Lung (tissue), 12 donors: ENCODE measurements around the gene ZEB1. TPM values are rescaled to one million over a fixed set of nuclear protein-coding genes. Genes with fewer than 3 reads are reported as not detected.
A peak's percentile ranks its signal among the peaks of the same experiment; 100 is the strongest.

Experiments
- ATAC-seq: fragments of 200-7000 bp; cut with Tn5 transposase; one replicate; pipeline ENCODE4 v1.9.1; 2020; ENCODE audit warnings: moderate number of reproducible peaks; ENCODE audit not compliant: insufficient read depth, low FRiP score
- DNase-seq, 3 donors: peaks; one replicate each; pipeline ENCODE4 v3.0.0-alpha.2; 2013 to 2017
- H3K27ac ChIP-seq, 2 donors: one replicate each; pipeline ENCODE4 v1.5.1; 2013; ENCODE audit warnings: mild to moderate bottlenecking in 2 of 2, moderate library complexity in 2 of 2, control low read depth in 1 of 2, inconsistent platforms in 1 of 2, low read depth in 1 of 2, low read length in 1 of 2
- H3K27me3 ChIP-seq, 3 donors: one replicate each; pipeline ENCODE4 v1.5.1; 2013; ENCODE audit warnings: low read length in 2 of 3; ENCODE audit not compliant: control insufficient read depth in 3 of 3, insufficient read depth in 3 of 3
- H3K36me3 ChIP-seq, 4 donors: one replicate each; pipeline ENCODE4 v1.5.1; 2013; ENCODE audit warnings: low read length in 4 of 4, mild to moderate bottlenecking in 1 of 4, moderate library complexity in 1 of 4; ENCODE audit not compliant: control insufficient read depth in 4 of 4, insufficient read depth in 4 of 4
- H3K4me1 ChIP-seq, 5 donors: one replicate each; pipeline ENCODE4 v1.5.1; 2013; ENCODE audit warnings: low read length in 5 of 5, mild to moderate bottlenecking in 2 of 5, moderate library complexity in 1 of 5; ENCODE audit not compliant: control insufficient read depth in 5 of 5, insufficient read depth in 5 of 5
- H3K4me3 ChIP-seq: one replicate; pipeline ENCODE4 v1.5.1; 2013; ENCODE audit warnings: mild to moderate bottlenecking, control low read depth, moderate library complexity
- H3K9ac ChIP-seq, 2 donors: one replicate each; pipeline ENCODE4 v1.5.1; 2013; ENCODE audit warnings: low read length in 2 of 2, control low read depth in 1 of 2; ENCODE audit not compliant: insufficient read depth in 1 of 2
- H3K9me3 ChIP-seq, 4 donors: one replicate each; pipeline ENCODE4 v1.5.1; 2013; ENCODE audit warnings: low read length in 3 of 4, mild to moderate bottlenecking in 1 of 4, moderate library complexity in 1 of 4; ENCODE audit not compliant: control insufficient read depth in 4 of 4, insufficient read depth in 3 of 4
- CTCF ChIP-seq: IDR thresholded peaks from 2 replicates; pipeline ENCODE4 v1.5.1; 2012; ENCODE audit warnings: mild to moderate bottlenecking; ENCODE audit errors: control extremely low read depth, extremely low read depth
- WGBS, 2 donors: extraction: QIAGEN DNeasy Blood & Tissue Kit; methylation state at CpG; one replicate each; pipeline ENCODE4 v1.1.7; 2013; 5-methylcytosine and 5-hydroxymethylcytosine counted together
- polyA plus RNA-seq, 2 donors: library from polyadenylated mRNA; stranded (reverse); fragments of 200-250 nt; gene quantifications; one replicate each; pipeline ENCODE4 v1.2.1, GENCODE V29; 2013
- total RNA-seq, 2 donors: library from RNA; depleted of rRNA in 1 of 2; stranded (reverse); fragments of >200 nt in 1 of 2; gene quantifications; one replicate each; pipeline ENCODE4 v1.2.1, GENCODE V29; 2014 to 2021
- donor health status: control.
- donor health status: control.
- donor health status: Bipolar disorder and iron deficiency.
- donor health status: healthy.
- donor health status: DM: yes; HTN: yes; CAD: no.

Gene ZEB1
- total and polyA plus RNA-seq, 4 donors = 8.4 to 86.9 (median 19.5) TPM

- ATAC-seq (no peak), DNase-seq (no peak)
- Histone ChIP-seq H3K9me3 (no peaks in the 10 kb centered on the region), H3K27ac (no peak overlapping the region), H3K36me3 (no peaks in the 10 kb centered on the region), H3K27me3 (peaks cover 0 to 20% (median 0%) of the 10 kb centered on the region in 3 donors), H3K9ac (no peak overlapping the region), H3K4me1 (peaks cover 0 to 8% (median 0%) of the 10 kb centered on the region in 5 donors), H3K4me3 (no peak overlapping the region)
- no peak for TF ChIP-seq CTCF
- 92 to 97% methylated on average over 2 of the region's 2 CpGs for WGBS, 2 donors
Observed at GRCh38 chr10:31352436-31353226, 33.6 kb downstream of the ZEB1 start.

- no peak overlapping the region for H3K9ac ChIP-seq
- TF ChIP-seq CTCF = no peak
- ATAC-seq (no peak), DNase-seq (no peak)
- H3K27ac ChIP-seq = no peak overlapping the region
- no peaks in the 10 kb centered on the region for H3K9me3 ChIP-seq
- no peaks in the 10 kb centered on the region for H3K36me3 ChIP-seq
- H3K4me3 ChIP-seq = no peak overlapping the region
- H3K4me1 ChIP-seq = peaks cover 0 to 11% (median 0%) of the 10 kb centered on the region in 5 donors
- H3K27me3 ChIP-seq = peaks cover 0 to 25% (median 0%) of the 10 kb centered on the region in 3 donors
Observed at GRCh38 chr10:31353574-31353973, 34.6 kb downstream of the ZEB1 start.

GRCh38 chr10:31358688-31359330, 39.8 kb downstream of the ZEB1 start:
- Histone ChIP-seq H3K9ac (no peak overlapping the region), H3K27me3 (peaks cover 0 to 27% (median 0%) of the 10 kb centered on the region in 3 donors), H3K9me3 (peaks cover 0 to 11% (median 0%) of the 10 kb centered on the region in 4 donors), H3K4me3 (no peak overlapping the region), H3K27ac (no peak overlapping the region), H3K36me3 (peaks cover 0 to 2% (median 0%) of the 10 kb centered on the region in 4 donors), H3K4me1 (peaks cover 0 to 13% (median 5%) of the 10 kb centered on the region in 5 donors)
- no peak for TF ChIP-seq CTCF
- ATAC-seq (no peak), DNase-seq (peak in 2 of 3 donors; percentile 9 to 22)
- whole genome bisulfite sequencing, 2 donors = 53 to 74% methylated on average over 1 of the region's 1 CpG
